GM23338 (cell line): Measurements from ENCODE around the gene GAPT. TPM values are rescaled to one million over a fixed set of nuclear protein-coding genes. Genes with fewer than 3 reads are reported as not detected.

Experiments
- ATAC-seq: fragments of 200-7000 bp; cut with Tn5 transposase; 3 replicates; pipeline ENCODE4 v1.9.1; 2020
- DNase-seq: peaks from one replicate; pipeline ENCODE4 v3.0.0-alpha.2; 2015; ENCODE audit warnings: low spot score
- H2AFZ ChIP-seq: fragments of 200-600 bp; sonication (generic); 2 replicates; pipeline ENCODE4 v1.8.0; 2016; ENCODE audit warnings: antibody characterized with exemption, mild to moderate bottlenecking, moderate library complexity
- H3F3A ChIP-seq: fragments of 200-600 bp; sonication (generic); replicated peaks from 2 replicates; pipeline ENCODE4 v1.8.0; 2017; ENCODE audit warnings: antibody characterized with exemption, mixed run types, low read depth
- H3K27ac ChIP-seq: fragments of 200-600 bp; sonication (generic); 2 replicates; pipeline ENCODE4 v1.6.1; 2016; ENCODE audit warnings: low read depth
- H3K27me3 ChIP-seq: fragments of 200-600 bp; sonication (generic); 2 replicates; pipeline ENCODE4 v1.8.0; 2016; ENCODE audit warnings: mild to moderate bottlenecking, mixed run types, moderate library complexity; ENCODE audit not compliant: insufficient read depth
- H3K36me3 ChIP-seq: fragments of 200-600 bp; sonication (generic); 2 replicates; pipeline ENCODE4 v1.8.0; 2016; ENCODE audit warnings: mild to moderate bottlenecking; ENCODE audit not compliant: insufficient read depth
- H3K4me1 ChIP-seq: fragments of 200-600 bp; sonication (generic); 2 replicates; pipeline ENCODE4 v1.8.0; 2016; ENCODE audit warnings: mild to moderate bottlenecking, moderate library complexity; ENCODE audit not compliant: insufficient read depth
- H3K4me2 ChIP-seq: fragments of 200-600 bp; sonication (generic); 2 replicates; pipeline ENCODE4 v1.7.1; 2017; ENCODE audit warnings: mixed run types
- H3K4me3 ChIP-seq: fragments of 200-600 bp; sonication (generic); 2 replicates; pipeline ENCODE4 v1.6.1; 2016; ENCODE audit warnings: mixed run types
- H3K79me2 ChIP-seq: fragments of 200-600 bp; sonication (generic); replicated peaks from 2 replicates; pipeline ENCODE4 v1.8.0; 2017; ENCODE audit warnings: mild to moderate bottlenecking; ENCODE audit not compliant: insufficient read depth
- H3K9me2 ChIP-seq: fragments of 200-600 bp; sonication (generic); 2 replicates; pipeline ENCODE4 v1.8.0; 2017; ENCODE audit not compliant: insufficient read depth
- H4K20me1 ChIP-seq: fragments of 200-600 bp; sonication (generic); replicated peaks from 2 replicates; pipeline ENCODE4 v1.8.0; 2017; ENCODE audit warnings: mild to moderate bottlenecking; ENCODE audit not compliant: insufficient read depth
- H3K27ac Mint-ChIP-seq: 2 replicates; pipeline ENCODE4 v1.8.0; 2020; ENCODE audit warnings: inconsistent platforms, mild to moderate bottlenecking, moderate library complexity, mixed read lengths
- H3K27me3 Mint-ChIP-seq: 3 replicates; pipeline ENCODE4 v1.8.0; 2022; ENCODE audit warnings: low read depth, mild to moderate bottlenecking, moderate library complexity, mixed read lengths, inconsistent platforms; ENCODE audit not compliant: insufficient read depth, poor library complexity
- H3K36me3 Mint-ChIP-seq: 3 replicates; pipeline ENCODE4 v1.8.0; 2021; ENCODE audit warnings: low read depth, mild to moderate bottlenecking, inconsistent platforms, moderate library complexity, mixed read lengths
- H3K4me1 Mint-ChIP-seq: 3 replicates; pipeline ENCODE4 v1.8.0; 2020; ENCODE audit warnings: mild to moderate bottlenecking, inconsistent platforms, mixed read lengths
- H3K4me3 Mint-ChIP-seq: 3 replicates; pipeline ENCODE4 v1.8.0; 2021; ENCODE audit warnings: moderate library complexity, mild to moderate bottlenecking, inconsistent platforms, mixed read lengths
- H3K9me3 Mint-ChIP-seq: 3 replicates; pipeline ENCODE4 v1.8.0; 2020; ENCODE audit warnings: moderate library complexity, mild to moderate bottlenecking, inconsistent platforms, mixed read lengths
- CREB1 ChIP-seq: fragments of 250-450 bp; sonication (Bioruptor Pico); IDR thresholded peaks from 2 replicates; pipeline ENCODE4 v1.5.0; 2020; ENCODE audit warnings: low read depth, mild to moderate bottlenecking, moderate library complexity
- ETS1 ChIP-seq: IDR thresholded peaks from 2 replicates; pipeline ENCODE4 v1.6.1; 2016; ENCODE audit warnings: antibody characterized with exemption
- EZH2 ChIP-seq: fragments of 200-600 bp; sonication (generic); IDR thresholded peaks from one replicate; pipeline ENCODE4 v1.8.0; 2017; ENCODE audit warnings: antibody characterized with exemption, mild to moderate bottlenecking, low read depth; ENCODE audit not compliant: unreplicated experiment
- EZH2phosphoT487 ChIP-seq: fragments of 200-600 bp; sonication (generic); IDR thresholded peaks from one replicate; pipeline ENCODE4 v1.8.1; 2018; ENCODE audit warnings: antibody characterized with exemption; ENCODE audit not compliant: unreplicated experiment
- JUNB ChIP-seq: IDR thresholded peaks from one replicate; pipeline ENCODE4 v1.6.1; 2016; ENCODE audit warnings: antibody characterized with exemption; ENCODE audit not compliant: unreplicated experiment
- NANOG ChIP-seq: IDR thresholded peaks from 2 replicates; pipeline ENCODE4 v1.6.1; 2016; ENCODE audit warnings: antibody characterized with exemption, borderline replicate concordance
- POLR2AphosphoS5 ChIP-seq: IDR thresholded peaks from 2 replicates; pipeline ENCODE4 v1.6.1; 2016; ENCODE audit warnings: antibody characterized with exemption, low read depth
- REST ChIP-seq: IDR thresholded peaks from one replicate; pipeline ENCODE4 v1.6.1; 2018; ENCODE audit warnings: antibody characterized with exemption; ENCODE audit not compliant: unreplicated experiment
- STAT1 ChIP-seq: IDR thresholded peaks from one replicate; pipeline ENCODE4 v1.6.1; 2016; ENCODE audit warnings: antibody characterized with exemption; ENCODE audit not compliant: unreplicated experiment
- ZNF114 ChIP-seq: fragments of 250-450 bp; sonication (Bioruptor Pico); IDR thresholded peaks from 2 replicates; pipeline ENCODE4 v1.5.0; 2020; ENCODE audit warnings: mild to moderate bottlenecking, moderate library complexity
- ZNF331 ChIP-seq: fragments of 250-450 bp; sonication (Bioruptor Pico); IDR thresholded peaks from 2 replicates; pipeline ENCODE4 v1.5.0; 2020; ENCODE audit warnings: low read depth, mild to moderate bottlenecking, moderate library complexity
- polyA plus RNA-seq: library from polyadenylated mRNA; unstranded; fragments of >200 nt; fragmentation: Nextera tagmentation; extraction: Ambion mirVana; gene quantifications from 2 replicates; pipeline ENCODE4 v1.2.1, GENCODE V29; 2016
- total RNA-seq: library from RNA; depleted of rRNA; stranded (reverse); fragments of >200 nt; shearing (Covaris generic); gene quantifications from 2 replicates; pipeline ENCODE4 v1.2.3, GENCODE V29; 2014
- TF ChIP-seq, protein P1 (sequence below): fragments of 250-450 bp; sonication (Bioruptor Pico); IDR thresholded peaks from 2 replicates; pipeline ENCODE4 v1.5.0; 2020; ENCODE audit warnings: mild to moderate bottlenecking, moderate library complexity
- TF ChIP-seq, protein P2 (sequence below), 2 experiments: fragments of 200-600 bp in 1 of 2; sonication (generic) in 1 of 2; conservative IDR thresholded peaks; 2 replicates each; pipeline versions ENCODE4 v1.5.1 to v1.6.1; 2016 to 2017; ENCODE audit warnings: antibody characterized with exemption in 2 of 2, low read depth in 2 of 2, mild to moderate bottlenecking in 2 of 2, moderate library complexity in 1 of 2

GAPT gene
- total and polyA plus RNA-seq, 2 experiments from 2014 or later: not detected

GRCh38 chr5:58455480-58455879, 35.8 kb upstream of the GAPT start:
- no peak overlapping the region for H3K4me3 Mint-ChIP-seq
- H3K4me3 ChIP-seq: no peak overlapping the region
- DNase-seq (no peak), ATAC-seq (no peak)
- H2AFZ ChIP-seq: no peak overlapping the region
- H3K36me3 ChIP-seq: peaks cover 47% of the 10 kb centered on the region
- H3K4me1 ChIP-seq: peaks cover 7% of the 10 kb centered on the region; the same call in 1 of the 2 replicates
- H3K79me2 ChIP-seq: peaks cover 9% of the 10 kb centered on the region; the same call in 1 of the 2 replicates
- TF ChIP-seq NANOG: no peak
- TF ChIP-seq EZH2: no peak
- TF ChIP-seq CREB1: no peak
- TF ChIP-seq REST: no peak
- no peak for TF ChIP-seq ZNF331
- TF ChIP-seq, protein P1, sequence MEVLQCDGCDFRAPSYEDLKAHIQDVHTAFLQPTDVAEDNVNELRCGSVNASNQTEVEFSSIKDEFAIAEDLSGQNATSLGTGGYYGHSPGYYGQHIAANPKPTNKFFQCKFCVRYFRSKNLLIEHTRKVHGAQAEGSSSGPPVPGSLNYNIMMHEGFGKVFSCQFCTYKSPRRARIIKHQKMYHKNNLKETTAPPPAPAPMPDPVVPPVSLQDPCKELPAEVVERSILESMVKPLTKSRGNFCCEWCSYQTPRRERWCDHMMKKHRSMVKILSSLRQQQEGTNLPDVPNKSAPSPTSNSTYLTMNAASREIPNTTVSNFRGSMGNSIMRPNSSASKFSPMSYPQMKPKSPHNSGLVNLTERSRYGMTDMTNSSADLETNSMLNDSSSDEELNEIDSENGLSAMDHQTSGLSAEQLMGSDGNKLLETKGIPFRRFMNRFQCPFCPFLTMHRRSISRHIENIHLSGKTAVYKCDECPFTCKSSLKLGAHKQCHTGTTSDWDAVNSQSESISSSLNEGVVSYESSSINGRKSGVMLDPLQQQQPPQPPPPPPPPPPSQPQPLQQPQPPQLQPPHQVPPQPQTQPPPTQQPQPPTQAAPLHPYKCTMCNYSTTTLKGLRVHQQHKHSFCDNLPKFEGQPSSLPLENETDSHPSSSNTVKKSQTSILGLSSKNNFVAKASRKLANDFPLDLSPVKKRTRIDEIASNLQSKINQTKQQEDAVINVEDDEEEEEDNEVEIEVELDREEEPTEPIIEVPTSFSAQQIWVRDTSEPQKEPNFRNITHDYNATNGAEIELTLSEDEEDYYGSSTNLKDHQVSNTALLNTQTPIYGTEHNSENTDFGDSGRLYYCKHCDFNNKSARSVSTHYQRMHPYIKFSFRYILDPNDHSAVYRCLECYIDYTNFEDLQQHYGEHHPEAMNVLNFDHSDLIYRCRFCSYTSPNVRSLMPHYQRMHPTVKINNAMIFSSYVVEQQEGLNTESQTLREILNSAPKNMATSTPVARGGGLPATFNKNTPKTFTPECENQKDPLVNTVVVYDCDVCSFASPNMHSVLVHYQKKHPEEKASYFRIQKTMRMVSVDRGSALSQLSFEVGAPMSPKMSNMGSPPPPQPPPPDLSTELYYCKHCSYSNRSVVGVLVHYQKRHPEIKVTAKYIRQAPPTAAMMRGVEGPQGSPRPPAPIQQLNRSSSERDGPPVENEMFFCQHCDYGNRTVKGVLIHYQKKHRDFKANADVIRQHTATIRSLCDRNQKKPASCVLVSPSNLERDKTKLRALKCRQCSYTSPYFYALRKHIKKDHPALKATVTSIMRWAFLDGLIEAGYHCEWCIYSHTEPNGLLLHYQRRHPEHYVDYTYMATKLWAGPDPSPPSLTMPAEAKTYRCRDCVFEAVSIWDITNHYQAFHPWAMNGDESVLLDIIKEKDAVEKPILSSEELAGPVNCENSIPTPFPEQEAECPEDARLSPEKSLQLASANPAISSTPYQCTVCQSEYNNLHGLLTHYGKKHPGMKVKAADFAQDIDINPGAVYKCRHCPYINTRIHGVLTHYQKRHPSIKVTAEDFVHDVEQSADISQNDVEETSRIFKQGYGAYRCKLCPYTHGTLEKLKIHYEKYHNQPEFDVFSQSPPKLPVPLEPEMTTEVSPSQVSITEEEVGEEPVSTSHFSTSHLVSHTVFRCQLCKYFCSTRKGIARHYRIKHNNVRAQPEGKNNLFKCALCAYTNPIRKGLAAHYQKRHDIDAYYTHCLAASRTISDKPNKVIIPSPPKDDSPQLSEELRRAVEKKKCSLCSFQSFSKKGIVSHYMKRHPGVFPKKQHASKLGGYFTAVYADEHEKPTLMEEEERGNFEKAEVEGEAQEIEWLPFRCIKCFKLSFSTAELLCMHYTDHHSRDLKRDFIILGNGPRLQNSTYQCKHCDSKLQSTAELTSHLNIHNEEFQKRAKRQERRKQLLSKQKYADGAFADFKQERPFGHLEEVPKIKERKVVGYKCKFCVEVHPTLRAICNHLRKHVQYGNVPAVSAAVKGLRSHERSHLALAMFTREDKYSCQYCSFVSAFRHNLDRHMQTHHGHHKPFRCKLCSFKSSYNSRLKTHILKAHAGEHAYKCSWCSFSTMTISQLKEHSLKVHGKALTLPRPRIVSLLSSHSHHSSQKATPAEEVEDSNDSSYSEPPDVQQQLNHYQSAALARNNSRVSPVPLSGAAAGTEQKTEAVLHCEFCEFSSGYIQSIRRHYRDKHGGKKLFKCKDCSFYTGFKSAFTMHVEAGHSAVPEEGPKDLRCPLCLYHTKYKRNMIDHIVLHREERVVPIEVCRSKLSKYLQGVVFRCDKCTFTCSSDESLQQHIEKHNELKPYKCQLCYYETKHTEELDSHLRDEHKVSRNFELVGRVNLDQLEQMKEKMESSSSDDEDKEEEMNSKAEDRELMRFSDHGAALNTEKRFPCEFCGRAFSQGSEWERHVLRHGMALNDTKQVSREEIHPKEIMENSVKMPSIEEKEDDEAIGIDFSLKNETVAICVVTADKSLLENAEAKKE: no peak
- TF ChIP-seq, protein P2, sequence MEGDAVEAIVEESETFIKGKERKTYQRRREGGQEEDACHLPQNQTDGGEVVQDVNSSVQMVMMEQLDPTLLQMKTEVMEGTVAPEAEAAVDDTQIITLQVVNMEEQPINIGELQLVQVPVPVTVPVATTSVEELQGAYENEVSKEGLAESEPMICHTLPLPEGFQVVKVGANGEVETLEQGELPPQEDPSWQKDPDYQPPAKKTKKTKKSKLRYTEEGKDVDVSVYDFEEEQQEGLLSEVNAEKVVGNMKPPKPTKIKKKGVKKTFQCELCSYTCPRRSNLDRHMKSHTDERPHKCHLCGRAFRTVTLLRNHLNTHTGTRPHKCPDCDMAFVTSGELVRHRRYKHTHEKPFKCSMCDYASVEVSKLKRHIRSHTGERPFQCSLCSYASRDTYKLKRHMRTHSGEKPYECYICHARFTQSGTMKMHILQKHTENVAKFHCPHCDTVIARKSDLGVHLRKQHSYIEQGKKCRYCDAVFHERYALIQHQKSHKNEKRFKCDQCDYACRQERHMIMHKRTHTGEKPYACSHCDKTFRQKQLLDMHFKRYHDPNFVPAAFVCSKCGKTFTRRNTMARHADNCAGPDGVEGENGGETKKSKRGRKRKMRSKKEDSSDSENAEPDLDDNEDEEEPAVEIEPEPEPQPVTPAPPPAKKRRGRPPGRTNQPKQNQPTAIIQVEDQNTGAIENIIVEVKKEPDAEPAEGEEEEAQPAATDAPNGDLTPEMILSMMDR (conservative IDR thresholded peaks at IDR 0.05; ENCODE audit: low read depth in 2 of 2): no peak
- no peak for TF ChIP-seq POLR2AphosphoS5
- TF ChIP-seq ZNF114: no peak
- TF ChIP-seq STAT1: no peak
- TF ChIP-seq ETS1: no peak
- no peak for TF ChIP-seq JUNB
- no peak for TF ChIP-seq EZH2phosphoT487
- H4K20me1 ChIP-seq: no peaks in the 10 kb centered on the region; the same call in 1 of the 2 replicates
- no peak overlapping the region for H3K4me2 ChIP-seq
- H3K27me3 ChIP-seq: peaks cover 8% of the 10 kb centered on the region
- H3K27ac ChIP-seq: no peak overlapping the region
- no peak overlapping the region for H3K27ac Mint-ChIP-seq
- H3F3A ChIP-seq: no peaks in the 10 kb centered on the region
- no peaks in the 10 kb centered on the region for H3K9me2 ChIP-seq
- H3K4me1 Mint-ChIP-seq: peaks cover 10% of the 10 kb centered on the region
- peaks cover 8% of the 10 kb centered on the region for H3K27me3 Mint-ChIP-seq
- H3K9me3 Mint-ChIP-seq: no peaks in the 10 kb centered on the region
- peaks cover 54% of the 10 kb centered on the region for H3K36me3 Mint-ChIP-seq
